H1 (cell line): Measurements from ENCODE around the gene REC8. TPM values are rescaled to one million over a fixed set of nuclear protein-coding genes. Genes with fewer than 3 reads are reported as not detected.

Source experiments
- CBX8 ChIP-seq: fragments of 300-800, 300-1000 bp; sonication (generic); IDR thresholded peaks from 2 replicates; pipeline ENCODE4 v1.7.1; 2016; ENCODE audit warnings: low read depth, low read length, borderline replicate concordance
- EP300 ChIP-seq, 2 experiments: IDR thresholded peaks; 1 replicate in 1 of 2; 2 replicates in 1 of 2; pipeline ENCODE4 v1.6.1; 2011 to 2012; ENCODE audit warnings: low read depth in 2 of 2, low read length in 2 of 2, mild to moderate bottlenecking in 2 of 2, borderline replicate concordance in 1 of 2, inconsistent platforms in 1 of 2, moderate library complexity in 1 of 2
- MAX ChIP-seq: IDR thresholded peaks from 2 replicates; pipeline ENCODE4 v1.6.1; 2012; ENCODE audit warnings: inconsistent platforms
- NRF1 ChIP-seq: IDR thresholded peaks from 2 replicates; pipeline ENCODE4 v1.6.1; 2011; ENCODE audit warnings: mild to moderate bottlenecking, low read depth, low read length, improper control_type of control experiment
- RBBP5 ChIP-seq: IDR thresholded peaks from 2 replicates; pipeline ENCODE4 v1.7.1; 2012; ENCODE audit warnings: low read depth, mild to moderate bottlenecking, inconsistent platforms, low read length, moderate library complexity, borderline replicate concordance
- SP1 ChIP-seq: IDR thresholded peaks from 2 replicates; pipeline ENCODE4 v1.6.1; 2011; ENCODE audit warnings: low read depth, low read length
- polyA plus RNA-seq, 7 experiments: library from polyadenylated mRNA; depleted of rRNA in 3 of 7; stranded (reverse) in 5 of 7; unstranded in 2 of 7; fragments of >200 nt in 5 of 7; fragments of 200-250 nt in 2 of 7; gene quantifications; 1 replicate in 5 of 7; 2 replicates in 1 of 7; 4 replicates in 1 of 7; pipeline versions ENCODE4 v1.2.1 to v1.2.3, GENCODE V29; 2011 to 2013; ENCODE audit warnings: missing spikeins in 2 of 7, mixed read lengths in 2 of 7
- total RNA-seq: library from RNA; stranded (reverse); fragmentation: NEBNext Ultra II Directional; extraction: Animal tissue kit (Norgen Biotek cat#: 25700); gene quantifications from 2 replicates; pipeline ENCODE4 v1.2.1, GENCODE V29; 2021
- TF ChIP-seq, protein P1 (sequence below), 3 experiments: IDR thresholded peaks; 1 replicate in 2 of 3; 2 replicates in 1 of 3; pipeline versions ENCODE4 v1.5.1 to v1.6.1; 2011; ENCODE audit warnings: low read length in 3 of 3, mild to moderate bottlenecking in 3 of 3, inconsistent platforms in 2 of 3, low read depth in 1 of 3, moderate library complexity in 1 of 3; ENCODE audit not compliant: insufficient read depth in 1 of 3; ENCODE audit errors: control extremely low read depth in 1 of 3

REC8 gene
- total and polyA plus RNA-seq, 2 of the 8 experiments (the other 6 are each of a cell fraction or from before 2014, with no cell fraction given): 9.8 to 28.5 TPM

- TF ChIP-seq, protein P1, sequence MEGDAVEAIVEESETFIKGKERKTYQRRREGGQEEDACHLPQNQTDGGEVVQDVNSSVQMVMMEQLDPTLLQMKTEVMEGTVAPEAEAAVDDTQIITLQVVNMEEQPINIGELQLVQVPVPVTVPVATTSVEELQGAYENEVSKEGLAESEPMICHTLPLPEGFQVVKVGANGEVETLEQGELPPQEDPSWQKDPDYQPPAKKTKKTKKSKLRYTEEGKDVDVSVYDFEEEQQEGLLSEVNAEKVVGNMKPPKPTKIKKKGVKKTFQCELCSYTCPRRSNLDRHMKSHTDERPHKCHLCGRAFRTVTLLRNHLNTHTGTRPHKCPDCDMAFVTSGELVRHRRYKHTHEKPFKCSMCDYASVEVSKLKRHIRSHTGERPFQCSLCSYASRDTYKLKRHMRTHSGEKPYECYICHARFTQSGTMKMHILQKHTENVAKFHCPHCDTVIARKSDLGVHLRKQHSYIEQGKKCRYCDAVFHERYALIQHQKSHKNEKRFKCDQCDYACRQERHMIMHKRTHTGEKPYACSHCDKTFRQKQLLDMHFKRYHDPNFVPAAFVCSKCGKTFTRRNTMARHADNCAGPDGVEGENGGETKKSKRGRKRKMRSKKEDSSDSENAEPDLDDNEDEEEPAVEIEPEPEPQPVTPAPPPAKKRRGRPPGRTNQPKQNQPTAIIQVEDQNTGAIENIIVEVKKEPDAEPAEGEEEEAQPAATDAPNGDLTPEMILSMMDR (IDR thresholded peaks at IDR 0.05; ENCODE audit: control extremely low read depth in 1 of 3, insufficient read depth in 1 of 3, low read depth in 1 of 3, low read length in 3 of 3): no peak
- TF ChIP-seq CBX8: no peak
- no peak for TF ChIP-seq EP300 (IDR thresholded peaks at IDR 0.05; ENCODE audit: borderline replicate concordance in 1 of 2, low read depth in 2 of 2, low read length in 2 of 2)
- TF ChIP-seq SP1: no peak
- no peak for TF ChIP-seq RBBP5
- no peak for TF ChIP-seq NRF1
- no peak for TF ChIP-seq MAX
Measured at GRCh38 chr14:24179961-24180796, 8.3 kb downstream of the REC8 start (continued).
